Uterus (tissue), 4 donors: Measurements from ENCODE around the gene GFPT2. TPM values are rescaled to one million over a fixed set of nuclear protein-coding genes. Genes with fewer than 3 reads are reported as not detected.

ENCODE experiments used
- DNase-seq, 2 donors: peaks; one replicate each; pipeline ENCODE4 v3.0.0-alpha.2; 2019 to 2020
- H3K27ac ChIP-seq, 2 donors: fragments of 200-600 bp; sonication (generic); 1 replicate in 1 of 2; 2 replicates in 1 of 2; pipeline ENCODE4 v1.5.1; 2016 to 2018
- H3K27me3 ChIP-seq, 2 donors: fragments of 200-600 bp; sonication (generic); one replicate each; pipeline ENCODE4 v1.5.1; 2018 to 2019; ENCODE audit warnings: control low read depth in 1 of 2
- H3K36me3 ChIP-seq, 2 donors: fragments of 200-600 bp; sonication (generic); one replicate each; pipeline ENCODE4 v1.5.1; 2019; ENCODE audit warnings: control low read depth in 1 of 2
- H3K4me1 ChIP-seq, 2 donors: fragments of 200-600 bp; sonication (generic); one replicate each; pipeline ENCODE4 v1.5.1; 2018 to 2019; ENCODE audit warnings: control low read depth in 1 of 2
- H3K4me3 ChIP-seq, 2 donors: fragments of 200-600 bp; sonication (generic); 1 replicate in 1 of 2; 2 replicates in 1 of 2; pipeline ENCODE4 v1.5.1; 2018 to 2019; ENCODE audit warnings: mild to moderate bottlenecking in 1 of 2
- H3K9me3 ChIP-seq, 2 donors: fragments of 200-600 bp; sonication (generic); one replicate each; pipeline ENCODE4 v1.5.1; 2019; ENCODE audit warnings: control low read depth in 1 of 2
- POLR2A ChIP-seq, 2 donors: fragments of 450-650 bp; IDR thresholded peaks; one replicate each; pipeline ENCODE4 v1.6.1; 2016; ENCODE audit warnings: antibody characterized with exemption in 2 of 2, mild to moderate bottlenecking in 1 of 2, moderate library complexity in 1 of 2
- intact Hi-C: fragments of 100-400 bp; cut with DNase I; formaldehyde crosslinking; loops from one replicate; pipeline ENCODE4 v1.15.1; 2023; ENCODE audit warnings: low total_unique reads
- total RNA-seq, 4 donors: library from RNA; depleted of rRNA in 3 of 4; stranded (reverse); fragments of >200 nt in 3 of 4; gene quantifications; one replicate each; pipeline versions ENCODE4 v1.1.0 to v1.2.4, GENCODE V29; 2014 to 2023
- TF ChIP-seq, protein P1 (sequence below), 4 experiments: fragments of 200-600 bp in 2 of 4; fragments of 450-650 bp in 2 of 4; sonication (generic) in 2 of 4; IDR thresholded peaks; one replicate each; pipeline ENCODE4 v1.5.1; 2016 to 2019; ENCODE audit warnings: antibody characterized with exemption in 4 of 4, mild to moderate bottlenecking in 2 of 4, moderate library complexity in 1 of 4
- donor health status: DM: yes; HTN: yes; CAD: no.

Gene GFPT2
- total RNA-seq, 4 donors from 2014 or later, result 18.2 to 118 (median 47.8) TPM

- no peaks in the 10 kb centered on the region for H3K4me1 ChIP-seq
- no peaks in the 10 kb centered on the region for H3K36me3 ChIP-seq
- intact Hi-C loops, result no loop called here
- TF ChIP-seq, protein P1, sequence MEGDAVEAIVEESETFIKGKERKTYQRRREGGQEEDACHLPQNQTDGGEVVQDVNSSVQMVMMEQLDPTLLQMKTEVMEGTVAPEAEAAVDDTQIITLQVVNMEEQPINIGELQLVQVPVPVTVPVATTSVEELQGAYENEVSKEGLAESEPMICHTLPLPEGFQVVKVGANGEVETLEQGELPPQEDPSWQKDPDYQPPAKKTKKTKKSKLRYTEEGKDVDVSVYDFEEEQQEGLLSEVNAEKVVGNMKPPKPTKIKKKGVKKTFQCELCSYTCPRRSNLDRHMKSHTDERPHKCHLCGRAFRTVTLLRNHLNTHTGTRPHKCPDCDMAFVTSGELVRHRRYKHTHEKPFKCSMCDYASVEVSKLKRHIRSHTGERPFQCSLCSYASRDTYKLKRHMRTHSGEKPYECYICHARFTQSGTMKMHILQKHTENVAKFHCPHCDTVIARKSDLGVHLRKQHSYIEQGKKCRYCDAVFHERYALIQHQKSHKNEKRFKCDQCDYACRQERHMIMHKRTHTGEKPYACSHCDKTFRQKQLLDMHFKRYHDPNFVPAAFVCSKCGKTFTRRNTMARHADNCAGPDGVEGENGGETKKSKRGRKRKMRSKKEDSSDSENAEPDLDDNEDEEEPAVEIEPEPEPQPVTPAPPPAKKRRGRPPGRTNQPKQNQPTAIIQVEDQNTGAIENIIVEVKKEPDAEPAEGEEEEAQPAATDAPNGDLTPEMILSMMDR (IDR thresholded peaks at IDR 0.05), result no peak
- TF ChIP-seq POLR2A (IDR thresholded peaks at IDR 0.05), result no peak
- DNase-seq, result peak in 1 of 2 donors; percentile 52
- no peaks in the 10 kb centered on the region for H3K27me3 ChIP-seq
- peak overlapping the region in 1 of 2 donors; percentile 3 for H3K27ac ChIP-seq
- H3K9me3 ChIP-seq, result no peaks in the 10 kb centered on the region
- H3K4me3 ChIP-seq, result no peak overlapping the region
Measured at GRCh38 chr5:180399401-180400215, 46.5 kb upstream of the GFPT2 start.

- H3K27me3 ChIP-seq, result no peaks in the 10 kb centered on the region
- intact Hi-C loops, result no loop called here
- H3K4me1 ChIP-seq, result no peaks in the 10 kb centered on the region
- no peak for TF ChIP-seq POLR2A (IDR thresholded peaks at IDR 0.05)
- TF ChIP-seq, protein P1 (IDR thresholded peaks at IDR 0.05), result no peak
- H3K4me3 ChIP-seq, result no peak overlapping the region
- H3K27ac ChIP-seq, result no peak overlapping the region
- no peaks in the 10 kb centered on the region for H3K36me3 ChIP-seq
- no peak for DNase-seq
- no peaks in the 10 kb centered on the region for H3K9me3 ChIP-seq
Measured at GRCh38 chr5:180396926-180397325, 43.8 kb upstream of the GFPT2 start.

DNA sequence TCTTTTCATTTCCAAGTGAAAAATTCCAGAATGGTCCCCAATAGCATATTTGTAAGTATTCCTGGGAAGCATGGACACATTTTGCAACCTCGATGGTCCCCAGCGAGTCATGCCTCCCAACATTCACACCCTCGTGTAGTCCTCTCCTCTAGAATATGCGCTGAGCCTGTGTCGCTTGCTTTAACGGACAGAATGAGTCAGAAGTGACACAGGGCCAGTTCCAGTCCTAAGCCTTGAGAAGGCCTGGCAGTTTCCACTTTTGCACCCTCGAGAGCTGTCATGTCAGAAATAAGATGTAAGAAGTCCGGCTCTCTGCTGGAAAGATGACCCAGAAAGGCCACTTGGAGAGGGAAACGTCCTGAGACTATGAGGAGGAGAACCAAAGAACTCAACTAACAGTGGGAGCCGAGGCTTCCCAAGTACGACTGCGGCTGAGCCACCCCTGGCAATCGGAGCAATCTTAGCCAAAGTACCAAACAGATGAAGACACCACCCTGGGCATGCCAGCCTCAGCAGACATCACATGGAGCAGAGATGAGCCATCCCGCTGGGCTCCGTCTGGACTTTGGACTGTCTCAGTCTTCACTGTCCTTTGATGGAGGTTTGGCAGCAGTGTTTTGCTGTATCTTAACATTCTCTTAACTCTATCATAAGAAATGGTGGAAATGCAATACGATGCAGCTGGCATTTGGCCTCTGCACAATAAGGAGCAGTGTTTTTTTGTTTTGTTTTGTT is 42.6 kb upstream of the GFPT2 start:
- intact Hi-C loops, result no loop called here
- H3K27ac ChIP-seq, result no peak overlapping the region
- TF ChIP-seq, protein P1 (IDR thresholded peaks at IDR 0.05), result no peak
- no peak for TF ChIP-seq POLR2A (IDR thresholded peaks at IDR 0.05)
- DNase-seq, result no peak
- no peaks in the 10 kb centered on the region for H3K4me1 ChIP-seq
- no peaks in the 10 kb centered on the region for H3K36me3 ChIP-seq
- H3K9me3 ChIP-seq, result no peaks in the 10 kb centered on the region
- H3K27me3 ChIP-seq, result no peaks in the 10 kb centered on the region
- H3K4me3 ChIP-seq, result no peak overlapping the region

GRCh38 chr5:180394031-180394636 is 41.0 kb upstream of the GFPT2 start:
- DNase-seq, result no peak
- H3K9me3 ChIP-seq, result no peaks in the 10 kb centered on the region
- H3K27ac ChIP-seq, result no peak overlapping the region
- H3K4me1 ChIP-seq, result no peaks in the 10 kb centered on the region
- intact Hi-C loops, result no loop called here
- no peaks in the 10 kb centered on the region for H3K36me3 ChIP-seq
- H3K4me3 ChIP-seq, result no peak overlapping the region
- H3K27me3 ChIP-seq, result no peaks in the 10 kb centered on the region
- no peak for TF ChIP-seq POLR2A (IDR thresholded peaks at IDR 0.05)
- TF ChIP-seq, protein P1 (IDR thresholded peaks at IDR 0.05), result no peak

DNA sequence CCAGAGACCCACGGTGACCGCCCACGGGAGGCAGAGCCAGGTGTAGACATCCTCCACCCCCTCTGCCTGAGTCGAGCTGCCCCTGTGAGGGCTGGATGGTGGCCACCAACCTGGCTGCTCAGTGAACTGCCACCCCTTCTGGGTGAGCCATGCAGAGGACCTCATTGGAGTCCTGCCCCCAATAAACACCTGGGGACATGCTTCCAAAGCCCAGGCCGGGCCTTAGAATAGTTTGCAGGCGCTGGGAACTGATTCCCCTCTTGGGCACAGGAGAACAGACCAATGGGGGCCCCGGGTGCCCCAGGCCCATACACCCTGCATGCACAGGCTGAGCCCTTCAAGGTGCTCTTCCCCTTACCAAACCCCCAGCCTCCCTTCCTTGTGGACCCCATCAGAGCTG is 38.1 kb upstream of the GFPT2 start:
- TF ChIP-seq POLR2A (IDR thresholded peaks at IDR 0.05), result no peak
- TF ChIP-seq, protein P1 (IDR thresholded peaks at IDR 0.05), result no peak
- no peaks in the 10 kb centered on the region for H3K4me1 ChIP-seq
- H3K27ac ChIP-seq, result no peak overlapping the region
- H3K4me3 ChIP-seq, result no peak overlapping the region
- DNase-seq, result no peak
- no peaks in the 10 kb centered on the region for H3K27me3 ChIP-seq
- H3K36me3 ChIP-seq, result no peaks in the 10 kb centered on the region
- H3K9me3 ChIP-seq, result no peaks in the 10 kb centered on the region
- intact Hi-C loops, result no loop called here
